OCI-LY3 (cell line): ENCODE data around the gene BUB1.

Experiments
- H2AFZ ChIP-seq: fragments of 200-600, 300-600 bp; shearing (Covaris generic); 2 replicates; pipeline ENCODE4 v1.6.0; 2014; ENCODE audit warnings: antibody characterized with exemption, low read depth, low read length
- H3K27ac ChIP-seq: fragments of 200-600, 300-600 bp; sonication (generic); 2 replicates; pipeline ENCODE4 v1.5.1; 2014; ENCODE audit warnings: mild to moderate bottlenecking, low read length, moderate library complexity, mixed read lengths
- H3K27me3 ChIP-seq: fragments of 200-600, 300-600 bp; sonication (generic); 2 replicates; pipeline ENCODE4 v1.6.1; 2014; ENCODE audit warnings: low read depth, low read length, mixed read lengths
- H3K36me3 ChIP-seq: fragments of 200-600, 300-600 bp; sonication (generic); replicated peaks from 2 replicates; pipeline ENCODE3; 2014; ENCODE audit warnings: low read depth, low read length, mixed read lengths
- H3K4me1 ChIP-seq: fragments of 300-600, 200-600 bp; sonication (generic); 2 replicates; pipeline ENCODE4 v1.6.1; 2014; ENCODE audit warnings: low read length, mixed read lengths
- H3K4me2 ChIP-seq: fragments of 200-600, 300-600 bp; sonication (generic); 2 replicates; pipeline ENCODE4 v1.6.1; 2014; ENCODE audit warnings: low read length, mixed read lengths
- H3K4me3 ChIP-seq: fragments of 300-600, 200-600 bp; sonication (generic); 2 replicates; pipeline ENCODE4 v1.5.1; 2014; ENCODE audit warnings: antibody characterized with exemption, mild to moderate bottlenecking, low read length, moderate library complexity
- H3K79me2 ChIP-seq: fragments of 300-600, 200-600 bp; shearing (Covaris generic); 2 replicates; pipeline ENCODE4 v1.6.1; 2014; ENCODE audit warnings: mild to moderate bottlenecking, low read length, mixed read lengths
- H3K9ac ChIP-seq: fragments of 300-600, 200-600 bp; shearing (Covaris generic); 2 replicates; pipeline ENCODE4 v1.6.0; 2014; ENCODE audit warnings: mild to moderate bottlenecking, low read length, moderate library complexity
- H3K9me3 ChIP-seq: fragments of 200-600, 300-600 bp; shearing (Covaris generic); 2 replicates; pipeline ENCODE4 v1.6.1; 2014; ENCODE audit warnings: low read length, mixed read lengths; ENCODE audit not compliant: insufficient read depth
- H4K20me1 ChIP-seq: fragments of 200-600, 300-600 bp; sonication (generic); 2 replicates; pipeline ENCODE4 v1.6.1; 2016; ENCODE audit warnings: low read length, mixed read lengths; ENCODE audit not compliant: insufficient read depth
- EZH2phosphoT487 ChIP-seq: fragments of 200-600 bp; shearing (Covaris generic); IDR thresholded peaks from 2 replicates; pipeline ENCODE4 v1.6.1; 2018; ENCODE audit warnings: antibody characterized with exemption, mixed run types, low read depth
- TF ChIP-seq, protein P1 (sequence below): fragments of 200-600, 300-600 bp; sonication (generic); IDR thresholded peaks from 2 replicates; pipeline ENCODE4 v1.5.1; 2014; ENCODE audit warnings: antibody characterized with exemption, low read length, low read depth

BUB1 gene

DNA sequence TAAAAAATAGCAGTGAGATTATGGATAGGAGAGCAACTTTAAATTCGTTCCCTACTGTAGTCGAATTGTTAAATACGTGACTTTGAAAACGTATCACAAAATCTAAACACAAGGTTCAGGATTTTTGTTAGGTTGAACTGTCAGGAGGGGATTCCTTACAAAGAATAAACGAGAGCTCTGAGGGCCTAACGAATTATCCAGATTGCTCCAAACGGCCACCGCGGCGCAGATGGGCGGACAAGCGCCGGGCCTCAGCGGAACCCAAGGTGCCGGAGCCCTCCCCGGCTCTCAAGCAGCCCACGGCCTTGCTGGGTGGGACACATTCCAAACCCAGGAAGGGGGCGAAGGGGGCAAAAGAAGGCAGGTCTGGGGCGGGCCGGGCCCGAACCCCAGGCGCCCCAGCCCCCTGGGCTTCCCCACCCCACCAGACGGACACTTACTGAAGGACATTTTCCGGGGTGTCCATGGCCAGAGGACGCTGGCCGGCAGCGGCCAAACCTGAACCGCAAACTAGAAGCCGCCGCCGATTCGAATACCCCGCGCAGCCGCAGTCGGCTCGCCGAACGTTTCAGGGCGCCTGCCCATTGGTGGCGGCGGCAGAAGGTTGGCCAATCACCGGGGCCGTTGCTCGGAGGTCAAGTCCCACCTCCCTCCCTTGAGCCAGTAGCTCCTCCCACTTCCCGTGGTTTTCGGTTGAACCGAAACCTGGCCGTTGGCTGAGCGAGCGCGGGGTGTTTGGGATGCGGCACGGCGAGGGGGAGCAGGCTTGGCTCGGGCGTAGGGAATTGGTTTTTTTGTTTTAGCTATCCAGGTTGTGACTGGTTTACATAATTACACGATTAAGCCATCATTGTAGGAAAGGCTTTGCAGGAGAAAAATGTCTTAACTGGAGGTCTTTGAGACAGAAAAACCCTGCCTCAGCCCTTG lies at the start of gene BUB1:
Gene BUB1 (minus strand): TSS at position 534 of the 927 bp plus-strand sequence. CDS start 68 bp downstream, at position 466.
- peaks cover 39% of the 10 kb centered on the region for H3K79me2 ChIP-seq
- peak within 1 kb of the TSS; percentile 84 for H2AFZ ChIP-seq
- TF ChIP-seq EZH2phosphoT487: no peak
- TF ChIP-seq, protein P1, sequence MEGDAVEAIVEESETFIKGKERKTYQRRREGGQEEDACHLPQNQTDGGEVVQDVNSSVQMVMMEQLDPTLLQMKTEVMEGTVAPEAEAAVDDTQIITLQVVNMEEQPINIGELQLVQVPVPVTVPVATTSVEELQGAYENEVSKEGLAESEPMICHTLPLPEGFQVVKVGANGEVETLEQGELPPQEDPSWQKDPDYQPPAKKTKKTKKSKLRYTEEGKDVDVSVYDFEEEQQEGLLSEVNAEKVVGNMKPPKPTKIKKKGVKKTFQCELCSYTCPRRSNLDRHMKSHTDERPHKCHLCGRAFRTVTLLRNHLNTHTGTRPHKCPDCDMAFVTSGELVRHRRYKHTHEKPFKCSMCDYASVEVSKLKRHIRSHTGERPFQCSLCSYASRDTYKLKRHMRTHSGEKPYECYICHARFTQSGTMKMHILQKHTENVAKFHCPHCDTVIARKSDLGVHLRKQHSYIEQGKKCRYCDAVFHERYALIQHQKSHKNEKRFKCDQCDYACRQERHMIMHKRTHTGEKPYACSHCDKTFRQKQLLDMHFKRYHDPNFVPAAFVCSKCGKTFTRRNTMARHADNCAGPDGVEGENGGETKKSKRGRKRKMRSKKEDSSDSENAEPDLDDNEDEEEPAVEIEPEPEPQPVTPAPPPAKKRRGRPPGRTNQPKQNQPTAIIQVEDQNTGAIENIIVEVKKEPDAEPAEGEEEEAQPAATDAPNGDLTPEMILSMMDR: no peak
- peak within 1 kb of the TSS; percentile 89 for H3K4me3 ChIP-seq
- peak within 1 kb of the TSS; percentile 90 for H3K9ac ChIP-seq
- peaks cover 31% of the 10 kb centered on the region for H3K4me1 ChIP-seq
- peaks cover 12% of the 10 kb centered on the region; the same call in 1 of the 2 replicates for H4K20me1 ChIP-seq
- peak within 1 kb of the TSS; percentile 88 for H3K4me2 ChIP-seq
- H3K36me3 ChIP-seq: peaks cover 20% of the 10 kb centered on the region
- H3K27me3 ChIP-seq: 0 out of 2 replicates have a peak, but pooled peaks cover 10% of the 10 kb centered on the region
- H3K27ac ChIP-seq: peak within 1 kb of the TSS; percentile 63
- no peaks in the 10 kb centered on the region for H3K9me3 ChIP-seq

DNA sequence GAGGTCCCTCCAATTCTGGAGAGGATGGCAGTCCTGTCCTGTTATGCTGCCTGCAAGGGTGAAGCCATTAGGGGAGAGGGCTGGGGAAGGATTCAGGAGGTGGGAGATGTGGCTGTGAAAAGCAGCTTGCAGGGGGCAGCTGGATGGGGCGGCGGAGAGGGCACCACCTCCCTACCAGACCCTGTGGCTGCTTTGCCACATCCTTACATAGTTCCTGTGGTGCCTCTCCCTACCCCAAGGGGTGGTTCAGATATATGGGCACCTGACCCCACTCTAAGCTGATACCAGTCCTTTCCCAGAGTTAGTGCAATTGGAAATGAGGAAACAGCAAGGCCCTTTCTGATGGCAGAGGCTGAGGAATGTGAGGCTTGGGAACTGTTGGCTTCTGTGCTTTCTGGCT lies 48.4 kb upstream of the BUB1 start:
- Histone ChIP-seq H3K9me3 (no peaks in the 10 kb centered on the region), H3K4me1 (no peaks in the 10 kb centered on the region), H4K20me1 (no peaks in the 10 kb centered on the region), H3K4me2 (no peak overlapping the region), H2AFZ (no peak overlapping the region), H3K27me3 (peaks cover 42% of the 10 kb centered on the region), H3K4me3 (no peak overlapping the region), H3K79me2 (no peaks in the 10 kb centered on the region), H3K36me3 (no peaks in the 10 kb centered on the region), H3K27ac (no peak overlapping the region), H3K9ac (no peak overlapping the region)
- no peak for TF ChIP-seq EZH2phosphoT487
- TF ChIP-seq, protein P1: no peak

DNA sequence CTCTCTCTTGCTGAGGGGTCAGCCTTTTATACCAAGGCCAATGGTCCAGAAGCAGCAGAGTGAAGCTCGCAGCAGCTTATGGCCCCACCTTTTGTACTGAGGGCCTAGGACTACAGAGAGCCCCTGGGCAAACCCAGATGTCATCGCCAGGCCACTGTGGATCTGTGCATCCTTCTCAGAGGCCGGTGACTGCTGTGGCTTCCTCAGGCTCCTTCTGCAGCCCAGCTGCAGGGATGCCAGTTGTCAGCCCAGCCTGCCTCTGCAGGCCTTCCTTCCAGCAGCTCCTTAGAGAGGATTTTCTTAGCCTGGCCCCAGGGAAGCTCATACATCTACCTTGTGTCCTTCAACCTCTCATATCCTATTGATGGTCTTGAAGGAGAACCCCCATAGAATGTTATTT lies 48.0 kb upstream of the BUB1 start:
- Histone ChIP-seq H4K20me1 (no peaks in the 10 kb centered on the region), H3K4me1 (no peaks in the 10 kb centered on the region), H3K9ac (no peak overlapping the region), H3K9me3 (no peaks in the 10 kb centered on the region), H3K27ac (no peak overlapping the region), H3K27me3 (peaks cover 38% of the 10 kb centered on the region), H3K4me2 (no peak overlapping the region), H2AFZ (no peak overlapping the region), H3K4me3 (no peak overlapping the region), H3K79me2 (no peaks in the 10 kb centered on the region), H3K36me3 (no peaks in the 10 kb centered on the region)
- TF ChIP-seq EZH2phosphoT487: no peak
- TF ChIP-seq, protein P1: no peak

DNA sequence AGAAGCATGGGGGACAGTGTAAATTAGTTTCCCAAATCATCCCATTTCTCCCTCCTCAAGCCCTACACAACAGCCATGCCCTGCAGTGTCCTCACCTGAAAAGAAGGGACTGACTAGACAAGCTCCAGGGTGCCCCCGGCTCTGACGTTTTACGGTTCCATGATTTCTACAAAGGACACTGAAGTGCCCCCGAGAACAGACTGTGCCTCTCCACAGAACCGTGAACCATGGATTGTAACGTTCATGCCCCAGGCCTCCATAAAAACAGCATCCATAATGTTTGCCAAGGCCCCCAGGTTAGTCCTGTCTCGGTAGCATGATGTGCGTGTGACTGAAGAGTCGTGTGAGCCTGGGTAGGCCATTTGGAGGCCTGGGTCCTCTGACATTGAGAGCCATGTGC lies 47.5 kb upstream of the BUB1 start:
- H3K27me3 ChIP-seq: peaks cover 34% of the 10 kb centered on the region
- H3K27ac ChIP-seq: no peak overlapping the region
- no peak for TF ChIP-seq EZH2phosphoT487
- TF ChIP-seq, protein P1: no peak
- H3K9ac ChIP-seq: no peak overlapping the region
- no peaks in the 10 kb centered on the region for H3K79me2 ChIP-seq
- no peak overlapping the region for H3K4me3 ChIP-seq
- no peak overlapping the region for H2AFZ ChIP-seq
- no peaks in the 10 kb centered on the region for H3K4me1 ChIP-seq
- H3K4me2 ChIP-seq: no peak overlapping the region
- no peaks in the 10 kb centered on the region for H3K36me3 ChIP-seq
- no peaks in the 10 kb centered on the region for H3K9me3 ChIP-seq
- H4K20me1 ChIP-seq: no peaks in the 10 kb centered on the region
